A673 (cell line): ENCODE measurements around the gene MIXL1. TPM values are rescaled to one million over a fixed set of nuclear protein-coding genes. Genes with fewer than 3 reads are reported as not detected.

Experiments used
- BruUV-seq: library from RNA; stranded (reverse); fragments of 400-500 nt; replicated peaks from 2 replicates; lab custom pipeline; 2021; lab: Mats Ljungman, UMichigan
- CTCF ChIA-PET: fragments of 300-600 bp; sonication (Branson Sonifier 250); formaldehyde crosslinking; loops from one replicate; lab custom pipeline; 2022; ENCODE audit warnings: antibody characterized with exemption; lab: Charles Lee
- POLR2A ChIA-PET: fragments of 300-600 bp; sonication (Branson Sonifier 250); formaldehyde crosslinking; loops from one replicate; lab custom pipeline; 2022; ENCODE audit warnings: antibody characterized with exemption; ENCODE audit not compliant: low non-redundant PET; lab: Charles Lee
- DNase-seq: peaks from one replicate; pipeline ENCODE4 v3.0.0-alpha.2; 2015; ENCODE audit warnings: low spot score
- H3K27ac ChIP-seq: fragments of 200-600 bp; sonication (generic); 2 replicates; pipeline ENCODE4 v1.5.1; 2016; ENCODE audit warnings: mixed run types, low read depth, mild to moderate bottlenecking, mixed read lengths, antibody characterized with exemption, low read length; ENCODE audit not compliant: poor library complexity, severe bottlenecking
- H3K27me3 ChIP-seq: fragments of 200-600 bp; sonication (generic); replicated peaks from 2 replicates; pipeline ENCODE4 v1.6.1; 2017; ENCODE audit warnings: mixed run types, low read depth, mild to moderate bottlenecking, mixed read lengths, antibody characterized with exemption, low read length; ENCODE audit not compliant: insufficient read depth, poor library complexity
- H3K36me3 ChIP-seq: fragments of 200-600 bp; sonication (generic); 2 replicates; pipeline ENCODE4 v1.6.1; 2016; ENCODE audit warnings: mixed run types, mild to moderate bottlenecking, mixed read lengths, antibody characterized with exemption, low read length; ENCODE audit not compliant: insufficient read depth, poor library complexity, severe bottlenecking
- H3K4me1 ChIP-seq: fragments of 200-600 bp; sonication (generic); 2 replicates; pipeline ENCODE4 v1.6.1; 2017; ENCODE audit warnings: mixed run types, mild to moderate bottlenecking, mixed read lengths, antibody characterized with exemption, low read length; ENCODE audit not compliant: insufficient read depth, poor library complexity, severe bottlenecking
- H3K4me3 ChIP-seq: fragments of 200-600 bp; sonication (generic); 2 replicates; pipeline ENCODE4 v1.5.1; 2016; ENCODE audit warnings: low read depth, mixed run types, mild to moderate bottlenecking, mixed read lengths, low read length; ENCODE audit not compliant: poor library complexity, severe bottlenecking
- H3K9me3 ChIP-seq: fragments of 200-600 bp; sonication (generic); 2 replicates; pipeline ENCODE4 v1.6.1; 2016; ENCODE audit warnings: mixed run types, low read depth, mild to moderate bottlenecking, mixed read lengths, antibody characterized with exemption, low read length; ENCODE audit not compliant: poor library complexity, severe bottlenecking
- CTCF ChIP-seq: fragments of 300-800, 200-600 bp; sonication (generic); conservative IDR thresholded peaks from 2 replicates; pipeline ENCODE4 v1.5.1; 2017; ENCODE audit warnings: low read depth, mild to moderate bottlenecking, antibody characterized with exemption, low read length, moderate library complexity, mixed read lengths
- EZH2 ChIP-seq: fragments of 200-600 bp; sonication (generic); IDR thresholded peaks from 2 replicates; pipeline ENCODE4 v1.6.1; 2017; ENCODE audit warnings: borderline replicate concordance, low read depth, mild to moderate bottlenecking, mixed read lengths, antibody characterized with exemption, low read length; ENCODE audit not compliant: poor library complexity, severe bottlenecking
- intact Hi-C: fragments of 100-400 bp; cut with micrococcal nuclease; formaldehyde crosslinking; loops from one replicate; pipeline ENCODE4 v1.10.0; 2022; ENCODE audit not compliant: unreplicated experiment
- total RNA-seq: library from RNA; stranded (reverse); gene quantifications from 2 replicates; pipeline ENCODE4 v1.2.3, GENCODE V29; 2021

MIXL1 gene
- total RNA-seq, 1 experiment from 2014 or later: not detected

- H3K9me3 ChIP-seq: no peaks in the 10 kb centered on the region
- ChIA-PET CTCF (no interaction called here), POLR2A (no interaction called here)
- H3K36me3 ChIP-seq: peaks cover 39% of the 10 kb centered on the region
- H3K27me3 ChIP-seq: no peaks in the 10 kb centered on the region
- no peaks in the 10 kb centered on the region for H3K4me1 ChIP-seq
- no peak for TF ChIP-seq EZH2
- no peak for TF ChIP-seq CTCF
- no peak overlapping the region for H3K4me3 ChIP-seq
- BruUV-seq: no TSS peak
- no peak overlapping the region for H3K27ac ChIP-seq
- intact Hi-C loops: no loop called here
- no peak for DNase-seq
Observed at GRCh38 chr1:226233806-226234205, 10.3 kb downstream of the MIXL1 start.

- intact Hi-C loops: no loop called here
- H3K4me1 ChIP-seq: no peaks in the 10 kb centered on the region
- CTCF ChIA-PET: no interaction called here
- POLR2A ChIA-PET: no interaction called here
- H3K4me3 ChIP-seq: no peak overlapping the region
- DNase-seq: no peak
- H3K9me3 ChIP-seq: no peaks in the 10 kb centered on the region
- no peak overlapping the region for H3K27ac ChIP-seq
- peaks cover 34% of the 10 kb centered on the region for H3K36me3 ChIP-seq
- TF ChIP-seq CTCF: no peak
- TF ChIP-seq EZH2: no peak
- no peaks in the 10 kb centered on the region for H3K27me3 ChIP-seq
- no TSS peak for BruUV-seq
Observed at GRCh38 chr1:226236826-226237225, 13.4 kb downstream of the MIXL1 start.

- H3K27ac ChIP-seq: no peak overlapping the region
- H3K36me3 ChIP-seq: peaks cover 16% of the 10 kb centered on the region
- no peaks in the 10 kb centered on the region for H3K27me3 ChIP-seq
- CTCF ChIA-PET: no interaction called here
- intact Hi-C loops: no loop called here
- H3K4me1 ChIP-seq: no peaks in the 10 kb centered on the region
- no peak for DNase-seq
- TF ChIP-seq EZH2 (no peak), CTCF (no peak)
- no peak overlapping the region for H3K4me3 ChIP-seq
- POLR2A ChIA-PET: no interaction called here
- BruUV-seq: no TSS peak
- H3K9me3 ChIP-seq: no peaks in the 10 kb centered on the region
Observed at GRCh38 chr1:226239421-226239820, 16.0 kb downstream of the MIXL1 start.
